Stimulated activated CD4-positive, alpha-beta T cell treated with anti-CD3 and anti-CD28 coated beads, Interleukin-2, amount 100 ng/mL, for 48 hours (primary cell): Measurements from ENCODE around the gene SULT1A2.
"Not testable (repeated sequence)": the region's sequence is repeated elsewhere in the genome, so short reads cannot be mapped to it uniquely, and the experiment has no call there.

Experiments
- DNase-seq, 2 donors: peaks; one replicate each; pipeline ENCODE4 v3.0.0-alpha.2; 2020

The SULT1A2 gene

DNA sequence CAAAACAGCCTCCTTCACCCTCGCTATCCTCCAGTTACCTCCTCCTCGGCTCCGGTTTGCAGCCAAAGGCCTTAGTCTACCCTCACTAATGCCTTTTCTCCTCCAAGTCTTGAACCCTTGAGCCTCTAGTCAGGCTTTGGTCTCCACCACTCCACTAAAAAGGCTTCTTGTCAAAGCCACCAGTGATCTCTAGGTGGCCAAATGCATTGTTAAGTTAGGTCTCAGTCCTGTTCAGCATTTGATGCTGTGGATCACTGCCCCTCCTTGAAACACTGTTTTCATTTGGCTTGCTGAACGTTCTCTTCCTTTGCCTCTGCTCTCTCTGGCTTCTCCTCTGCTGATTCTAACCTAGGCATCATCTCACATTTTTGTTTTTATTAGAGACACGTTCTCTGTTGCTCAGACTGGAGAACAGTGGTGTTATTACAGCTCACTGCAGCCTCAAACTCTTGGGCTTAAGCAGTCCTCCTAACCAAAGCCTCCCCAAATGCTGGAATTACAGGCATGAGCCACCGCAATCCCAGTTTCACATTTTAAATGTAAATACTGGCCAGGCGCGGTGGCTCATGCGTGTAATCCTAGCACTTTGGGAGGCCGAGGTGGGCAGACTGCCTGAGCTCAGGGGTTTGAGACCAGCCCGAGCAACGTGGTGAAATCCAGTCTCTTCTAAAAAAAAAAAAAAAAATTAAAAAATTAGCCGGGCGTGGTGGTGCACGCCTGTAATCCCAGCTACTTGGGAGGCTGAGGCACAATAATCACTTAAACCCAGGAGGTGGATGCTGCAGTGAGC is 42.0 kb downstream of the SULT1A2 start:
- no peak for DNase-seq

DNA sequence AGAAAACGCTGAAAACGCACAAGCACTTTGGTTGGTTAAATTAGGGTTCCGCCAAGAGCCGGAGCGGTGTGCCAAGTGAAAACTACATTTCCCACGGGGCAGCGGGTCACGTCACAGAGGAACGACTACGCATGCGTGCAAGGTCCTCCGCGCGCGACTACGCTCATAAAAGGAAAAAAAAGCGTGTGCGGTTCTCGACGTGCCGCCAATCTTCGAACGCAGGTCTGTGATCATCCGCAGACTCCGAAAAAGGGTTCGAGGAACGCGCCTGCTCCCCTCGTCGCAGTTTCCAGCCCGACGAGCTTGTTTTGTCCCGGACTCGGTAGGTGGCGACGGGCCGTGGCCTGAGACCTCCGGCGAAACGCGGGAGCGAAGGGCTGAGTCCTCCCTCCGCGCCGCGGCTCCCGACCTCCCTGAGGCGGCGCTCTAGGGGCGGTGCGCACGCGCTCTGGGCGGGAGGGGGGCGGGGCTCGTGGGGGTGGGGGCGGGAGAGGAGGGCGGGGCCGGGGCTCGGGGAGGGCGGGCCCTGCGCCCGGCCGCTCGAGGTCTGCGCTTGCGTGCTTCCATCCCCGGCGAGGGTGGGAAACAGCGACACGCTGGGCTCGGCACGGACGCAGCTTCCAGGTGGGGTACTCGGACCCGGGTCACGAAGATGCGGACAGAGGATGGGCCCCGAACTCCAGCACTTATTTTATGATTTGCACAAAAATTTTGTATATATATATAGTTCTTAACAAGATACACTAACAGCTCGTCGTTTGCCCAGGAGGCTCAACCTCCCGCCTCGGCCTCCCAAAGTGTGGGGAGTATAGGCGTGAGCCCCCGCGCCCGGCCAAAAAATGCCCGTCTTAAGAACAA is 42.8 kb downstream of the SULT1A2 start, which contains the start of gene SGF29:
TSS of gene SGF29 (plus strand) at position 145 of the 858 bp plus-strand sequence. CDS start 27,150 bp downstream, outside the sequence.
- peak; percentile 90 to 92 for DNase-seq

DNA sequence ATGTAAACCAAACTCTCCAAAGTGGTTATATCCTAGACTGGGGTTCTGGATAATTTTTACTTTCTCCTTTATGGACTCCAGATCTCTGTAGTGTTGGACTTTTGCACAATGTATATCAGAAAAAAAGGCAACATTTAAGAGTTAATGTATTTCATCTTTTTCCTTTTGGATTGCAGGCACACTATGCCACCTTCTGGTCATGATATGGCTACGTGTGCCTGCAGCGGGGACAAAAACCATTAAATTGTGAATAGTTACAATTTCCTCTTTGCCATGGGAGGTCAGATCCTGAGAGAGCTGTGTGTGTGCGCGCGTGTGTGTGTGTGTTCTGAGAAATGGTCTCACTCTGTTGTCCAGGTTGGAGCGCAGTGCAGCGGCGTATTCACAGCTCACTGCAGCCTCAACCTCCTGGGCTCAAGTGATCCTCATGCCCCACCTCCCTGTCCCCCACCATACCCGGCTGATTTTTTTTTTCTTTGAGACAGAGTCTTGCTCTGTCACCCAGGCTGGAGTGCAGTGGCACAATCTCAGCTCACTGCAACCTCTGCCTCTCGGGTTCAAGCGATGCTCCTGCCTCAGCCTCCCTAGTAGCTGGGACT is 47.5 kb downstream of the SULT1A2 start:
- no peak for DNase-seq

DNA sequence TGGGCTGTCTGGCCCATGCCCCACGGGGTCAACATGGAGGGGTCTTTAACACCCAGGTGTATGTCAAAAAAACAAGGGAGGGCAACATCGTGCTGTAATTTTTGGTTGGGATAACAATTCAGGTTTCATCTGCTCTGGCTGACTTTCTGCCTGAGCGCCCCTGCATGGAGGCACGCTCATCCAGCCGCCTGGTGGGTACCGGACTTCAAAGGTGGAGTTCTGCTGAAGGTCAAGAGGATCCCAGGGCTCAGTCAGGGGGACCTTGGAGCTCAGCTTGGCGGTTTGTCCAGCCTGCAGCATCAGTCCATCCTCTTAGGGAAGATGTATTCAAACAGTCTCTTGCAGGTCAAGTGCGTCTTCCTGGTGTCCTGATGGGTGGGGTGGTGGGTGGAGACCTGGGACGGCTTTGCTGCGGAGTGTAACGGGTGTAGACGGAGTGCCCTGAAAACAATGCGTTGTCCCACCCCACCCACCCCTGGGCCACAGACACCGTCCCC is 48.5 kb downstream of the SULT1A2 start:
- DNase-seq: no peak

DNA sequence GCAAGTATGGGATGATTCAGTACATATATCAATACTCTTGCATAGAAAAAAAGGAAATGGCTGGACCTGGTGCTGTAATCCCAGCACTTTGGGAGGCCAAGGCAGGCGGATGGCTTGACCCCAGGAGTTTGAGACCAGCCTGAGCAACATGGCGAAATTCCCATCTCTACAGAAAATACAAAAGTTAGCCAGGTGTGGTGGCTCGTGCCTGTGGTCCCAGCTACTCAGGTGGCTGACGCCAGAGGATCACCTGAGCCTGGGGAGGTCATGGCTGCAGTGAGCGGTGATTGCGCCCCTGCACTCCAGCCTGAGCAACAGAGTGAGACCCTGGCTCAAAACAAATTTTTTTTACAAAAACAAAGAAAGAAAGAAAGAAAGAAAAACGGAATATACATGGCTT is 50.2 kb downstream of the SULT1A2 start:
- DNase-seq: no peak

DNA sequence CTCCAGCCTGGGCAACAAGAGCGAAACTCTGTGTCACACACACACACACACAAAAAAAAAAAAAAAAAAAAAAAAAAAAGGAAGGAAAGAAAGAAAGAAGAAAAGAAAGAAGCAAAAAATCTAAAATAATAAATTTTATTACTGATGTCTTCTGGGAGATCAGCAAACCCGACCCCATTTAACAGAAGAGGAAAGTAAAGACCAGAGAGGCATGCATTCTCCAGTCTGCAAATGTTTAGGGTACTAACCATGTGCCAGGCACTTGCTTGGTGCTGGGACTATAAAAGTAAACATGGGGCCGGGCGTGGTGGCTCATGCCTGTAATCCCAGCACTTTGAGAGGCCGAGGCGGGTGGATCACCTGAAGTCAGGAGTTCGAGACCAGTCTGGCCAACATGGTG is 50.9 kb downstream of the SULT1A2 start:
- DNase-seq: not testable (repeated sequence)

DNA sequence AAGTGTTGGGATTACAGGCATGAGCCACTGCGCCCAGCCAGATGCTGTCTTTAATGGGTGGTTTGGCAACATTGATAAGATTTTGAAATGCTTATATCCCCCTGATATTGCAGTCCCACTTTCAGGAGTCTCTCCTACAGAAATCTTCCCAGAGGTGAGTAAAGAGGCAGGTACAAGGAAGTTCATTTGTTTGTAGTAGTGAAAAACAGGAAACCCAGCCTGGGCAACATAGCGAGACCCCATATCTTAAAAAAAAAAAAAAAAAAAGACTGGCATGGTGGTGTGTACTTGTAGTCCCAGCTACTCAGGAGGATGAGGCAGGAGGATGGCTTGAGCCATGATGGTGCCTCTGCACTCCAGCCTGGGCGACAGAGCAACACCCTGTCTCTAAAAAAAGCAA is 51.9 kb downstream of the SULT1A2 start:
- DNase-seq: no peak

DNA sequence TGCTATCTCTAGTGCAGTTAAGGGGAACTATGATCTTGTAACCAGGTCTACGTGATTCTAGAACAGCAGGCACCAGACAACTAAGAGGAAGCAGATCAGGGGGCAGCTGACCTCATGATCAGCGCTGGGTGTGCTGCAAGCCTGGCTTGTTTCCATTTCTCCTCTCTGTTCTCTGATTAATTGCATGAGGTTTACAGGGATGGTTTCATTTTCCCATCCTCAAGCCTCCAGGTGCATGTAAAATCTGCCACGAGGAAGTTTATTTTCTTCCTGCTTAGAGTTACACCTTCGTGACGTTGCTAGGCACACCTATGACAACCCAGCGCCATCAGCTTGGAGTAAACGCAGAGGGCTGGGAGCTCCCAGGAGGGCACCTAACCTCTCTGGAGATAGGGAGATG is 53.8 kb downstream of the SULT1A2 start:
- DNase-seq: no peak

DNA sequence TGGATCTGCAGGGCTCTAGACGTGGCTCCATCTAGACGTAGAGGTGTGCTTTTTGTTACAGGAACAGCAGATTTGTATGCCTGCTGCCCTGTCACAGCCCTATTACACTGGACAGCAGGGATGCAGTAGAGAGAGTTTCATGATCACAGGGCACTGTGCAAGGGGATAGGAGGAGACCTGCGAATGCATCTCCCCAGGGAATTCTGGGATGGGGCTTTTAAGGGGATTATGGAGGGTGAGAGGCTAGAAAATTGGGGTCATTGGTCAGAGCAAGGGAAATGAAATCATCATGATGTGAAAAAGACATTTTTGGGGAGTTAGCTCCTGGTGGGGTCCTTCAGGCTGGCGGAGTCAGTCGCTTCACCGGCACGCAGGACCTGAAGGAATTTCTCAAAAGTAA is 54.2 kb downstream of the SULT1A2 start:
- no peak for DNase-seq
